ENCODE measurements around the gene TAS2R20. TPM values are rescaled to one million over a fixed set of nuclear protein-coding genes. Genes with fewer than 3 reads are reported as not detected.

TAS2R20 gene
- total RNA-seq, 1 donor from 2014 or later = 7.4 TPM

- H3K27ac ChIP-seq = no peak overlapping the region
- H3K27me3 ChIP-seq = no peaks in the 10 kb centered on the region
- TF ChIP-seq EZH2 (IDR thresholded peaks at IDR 0.05) = no peak
- TF ChIP-seq, protein P1, sequence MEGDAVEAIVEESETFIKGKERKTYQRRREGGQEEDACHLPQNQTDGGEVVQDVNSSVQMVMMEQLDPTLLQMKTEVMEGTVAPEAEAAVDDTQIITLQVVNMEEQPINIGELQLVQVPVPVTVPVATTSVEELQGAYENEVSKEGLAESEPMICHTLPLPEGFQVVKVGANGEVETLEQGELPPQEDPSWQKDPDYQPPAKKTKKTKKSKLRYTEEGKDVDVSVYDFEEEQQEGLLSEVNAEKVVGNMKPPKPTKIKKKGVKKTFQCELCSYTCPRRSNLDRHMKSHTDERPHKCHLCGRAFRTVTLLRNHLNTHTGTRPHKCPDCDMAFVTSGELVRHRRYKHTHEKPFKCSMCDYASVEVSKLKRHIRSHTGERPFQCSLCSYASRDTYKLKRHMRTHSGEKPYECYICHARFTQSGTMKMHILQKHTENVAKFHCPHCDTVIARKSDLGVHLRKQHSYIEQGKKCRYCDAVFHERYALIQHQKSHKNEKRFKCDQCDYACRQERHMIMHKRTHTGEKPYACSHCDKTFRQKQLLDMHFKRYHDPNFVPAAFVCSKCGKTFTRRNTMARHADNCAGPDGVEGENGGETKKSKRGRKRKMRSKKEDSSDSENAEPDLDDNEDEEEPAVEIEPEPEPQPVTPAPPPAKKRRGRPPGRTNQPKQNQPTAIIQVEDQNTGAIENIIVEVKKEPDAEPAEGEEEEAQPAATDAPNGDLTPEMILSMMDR (IDR thresholded peaks at IDR 0.05) = no peak
- TF ChIP-seq EZH2phosphoT487 (IDR thresholded peaks at IDR 0.05) = no peak
- no peak for DNase-seq (ENCODE audit: low spot score)
- Mint-ChIP-seq H3K27ac (no peak overlapping the region), H3K4me3 (no peak overlapping the region), H3K36me3 (peaks cover 8% of the 10 kb centered on the region), H3K9me3 (no peaks in the 10 kb centered on the region), H3K4me1 (no peaks in the 10 kb centered on the region), H3K27me3 (ENCODE audit: insufficient read depth, low read depth) (no peaks in the 10 kb centered on the region)
- no peaks in the 10 kb centered on the region for H4K20me1 ChIP-seq (ENCODE audit: low read depth)
- H3F3A ChIP-seq (ENCODE audit: low read depth) = no peaks in the 10 kb centered on the region
- H3K79me2 ChIP-seq (ENCODE audit: low read depth) = no peaks in the 10 kb centered on the region
- H3K4me2 ChIP-seq = no peak overlapping the region
- no peak overlapping the region for H3K4me3 ChIP-seq
- H3K4me1 ChIP-seq = no peaks in the 10 kb centered on the region
- peaks cover 1% of the 10 kb centered on the region for H3K36me3 ChIP-seq
- H3K9me3 ChIP-seq (ENCODE audit: low read depth) = no peaks in the 10 kb centered on the region
- no peak overlapping the region for H3K9ac ChIP-seq
- H2AFZ ChIP-seq (replicated peaks) = no peak overlapping the region
These were observed 29.2 kb downstream of the TAS2R20 start for GRCh38 chr12:10968765-10969456.

GRCh38 chr12:10967409-10967808, 30.7 kb downstream of the TAS2R20 start:
- TF ChIP-seq EZH2phosphoT487 (IDR thresholded peaks at IDR 0.05) (no peak), EZH2 (IDR thresholded peaks at IDR 0.05) (no peak)
- TF ChIP-seq, protein P1 (IDR thresholded peaks at IDR 0.05) = no peak
- H3K27me3 ChIP-seq = no peaks in the 10 kb centered on the region
- H2AFZ ChIP-seq (replicated peaks) = no peak overlapping the region
- Mint-ChIP-seq H3K27ac (no peak overlapping the region), H3K9me3 (peaks cover under 1% of the 10 kb centered on the region), H3K27me3 (ENCODE audit: insufficient read depth, low read depth) (no peaks in the 10 kb centered on the region), H3K4me3 (no peak overlapping the region), H3K36me3 (peaks cover 12% of the 10 kb centered on the region), H3K4me1 (no peaks in the 10 kb centered on the region)
- no peaks in the 10 kb centered on the region for H3K9me3 ChIP-seq (ENCODE audit: low read depth)
- no peak overlapping the region for H3K4me2 ChIP-seq
- no peaks in the 10 kb centered on the region for H3F3A ChIP-seq (ENCODE audit: low read depth)
- no peaks in the 10 kb centered on the region for H3K4me1 ChIP-seq
- no peak overlapping the region for H3K9ac ChIP-seq
- peaks cover 11% of the 10 kb centered on the region for H3K36me3 ChIP-seq
- no peak overlapping the region for H3K27ac ChIP-seq
- H4K20me1 ChIP-seq (ENCODE audit: low read depth) = no peaks in the 10 kb centered on the region
- H3K79me2 ChIP-seq (ENCODE audit: low read depth) = no peaks in the 10 kb centered on the region
- DNase-seq (ENCODE audit: low spot score) = no peak
- no peak overlapping the region for H3K4me3 ChIP-seq

GRCh38 chr12:10966314-10966713, 31.8 kb downstream of the TAS2R20 start:
- Histone ChIP-seq H3K27me3 (no peaks in the 10 kb centered on the region), H3K9ac (no peak overlapping the region), H3K27ac (no peak overlapping the region), H2AFZ (replicated peaks) (no peak overlapping the region), H3K4me3 (no peak overlapping the region), H3F3A (ENCODE audit: low read depth) (no peaks in the 10 kb centered on the region), H4K20me1 (ENCODE audit: low read depth) (no peaks in the 10 kb centered on the region), H3K4me2 (no peak overlapping the region), H3K79me2 (ENCODE audit: low read depth) (no peaks in the 10 kb centered on the region), H3K36me3 (peaks cover 11% of the 10 kb centered on the region), H3K9me3 (ENCODE audit: low read depth) (no peaks in the 10 kb centered on the region), H3K4me1 (no peaks in the 10 kb centered on the region)
- TF ChIP-seq EZH2 (IDR thresholded peaks at IDR 0.05) = no peak
- Mint-ChIP-seq H3K4me3 (no peak overlapping the region), H3K27me3 (ENCODE audit: insufficient read depth, low read depth) (no peaks in the 10 kb centered on the region), H3K36me3 (peaks cover 18% of the 10 kb centered on the region), H3K9me3 (peaks cover 2% of the 10 kb centered on the region), H3K27ac (no peak overlapping the region), H3K4me1 (no peaks in the 10 kb centered on the region)
- DNase-seq (ENCODE audit: low spot score) = no peak

DNA sequence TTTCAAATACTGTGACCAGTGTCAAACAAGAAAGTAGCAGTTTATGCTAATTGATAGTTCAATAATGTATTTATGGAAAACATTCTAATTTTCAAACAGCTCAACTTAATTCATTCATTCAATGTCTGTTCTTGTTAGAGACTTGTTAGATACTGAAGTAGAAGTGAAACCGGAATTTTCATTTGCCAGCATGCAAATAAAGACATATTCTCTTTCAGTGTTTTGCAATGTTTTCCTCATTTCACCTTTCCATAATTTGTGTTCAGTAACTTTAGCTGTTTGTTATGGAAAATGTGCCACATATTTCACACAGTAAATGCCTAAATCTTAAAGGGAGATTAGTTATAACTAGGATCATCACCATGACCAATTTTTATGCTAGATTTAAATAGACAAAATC, 32.6 kb downstream of the TAS2R20 start:
- no peak overlapping the region for H3K27ac Mint-ChIP-seq
- no peak for TF ChIP-seq EZH2phosphoT487 (IDR thresholded peaks at IDR 0.05)
- no peak for TF ChIP-seq EZH2 (IDR thresholded peaks at IDR 0.05)
- TF ChIP-seq, protein P1 (IDR thresholded peaks at IDR 0.05) = no peak
- DNase-seq (ENCODE audit: low spot score) = no peak
- H3K79me2 ChIP-seq (ENCODE audit: low read depth) = no peaks in the 10 kb centered on the region
- no peak overlapping the region for H3K9ac ChIP-seq
- no peak overlapping the region for H3K27ac ChIP-seq
- H3F3A ChIP-seq (ENCODE audit: low read depth) = no peaks in the 10 kb centered on the region
- peaks cover 2% of the 10 kb centered on the region for H3K9me3 Mint-ChIP-seq
- H4K20me1 ChIP-seq (ENCODE audit: low read depth) = no peaks in the 10 kb centered on the region
- H3K27me3 ChIP-seq = no peaks in the 10 kb centered on the region
- no peaks in the 10 kb centered on the region for H3K9me3 ChIP-seq (ENCODE audit: low read depth)
- H2AFZ ChIP-seq (replicated peaks) = no peak overlapping the region
- no peak overlapping the region for H3K4me2 ChIP-seq
- H3K36me3 ChIP-seq = peaks cover 11% of the 10 kb centered on the region
- peaks cover 23% of the 10 kb centered on the region for H3K36me3 Mint-ChIP-seq
- no peaks in the 10 kb centered on the region for H3K4me1 ChIP-seq
- no peaks in the 10 kb centered on the region for H3K4me1 Mint-ChIP-seq
- H3K27me3 Mint-ChIP-seq (ENCODE audit: insufficient read depth, low read depth) = no peaks in the 10 kb centered on the region
- H3K4me3 Mint-ChIP-seq = no peak overlapping the region
- no peak overlapping the region for H3K4me3 ChIP-seq
